Breast epithelium (tissue), 3 donors: ENCODE measurements around the gene MYOM3.

ENCODE experiments used
- CTCF ChIP-seq, 3 donors: fragments of 450-650 bp; IDR thresholded peaks; one replicate each; pipeline ENCODE4 v1.5.1; 2016 to 2017; ENCODE audit warnings: antibody characterized with exemption in 3 of 3, mild to moderate bottlenecking in 3 of 3, moderate library complexity in 3 of 3
- POLR2A ChIP-seq: fragments of 450-650 bp; IDR thresholded peaks from one replicate; pipeline ENCODE4 v1.6.1; 2016; ENCODE audit warnings: antibody characterized with exemption, mild to moderate bottlenecking, moderate library complexity
- POLR2AphosphoS5 ChIP-seq, 3 donors: sonication (generic); formaldehyde crosslinking; IDR thresholded peaks; one replicate each; pipeline ENCODE4 v1.6.1; 2017; ENCODE audit warnings: antibody characterized with exemption in 3 of 3

- TF ChIP-seq CTCF (IDR thresholded peaks at IDR 0.05) (no peak), POLR2AphosphoS5 (IDR thresholded peaks at IDR 0.05) (no peak), POLR2A (no peak)
These were observed 31.8 kb downstream of the MYOM3 start for GRCh38 chr1:24080131-24080530.
